Mesendoderm (in vitro differentiated cells): ENCODE results near the gene NDUFS4.
"Not testable (repeated sequence)": the region's sequence is repeated elsewhere in the genome, so short reads cannot be mapped to it uniquely, and the experiment has no call there.

Experiments used
- DNase-seq: peaks from one replicate; pipeline ENCODE4 v3.0.0; 2013
- H2AK5ac ChIP-seq: 2 replicates; pipeline ENCODE4 v1.6.1; 2013; ENCODE audit warnings: low read length, inconsistent platforms
- H2BK120ac ChIP-seq: 2 replicates; pipeline ENCODE4 v1.6.1; 2013; ENCODE audit warnings: low read depth, mild to moderate bottlenecking, low read length, moderate library complexity, mixed read lengths
- H2BK15ac ChIP-seq: replicated peaks from 2 replicates; pipeline ENCODE4 v1.6.1; 2013; ENCODE audit warnings: low read depth, mild to moderate bottlenecking, moderate library complexity
- H2BK5ac ChIP-seq: 2 replicates; pipeline ENCODE4 v1.6.1; 2013; ENCODE audit warnings: low read length, inconsistent platforms
- H3K18ac ChIP-seq: 2 replicates; pipeline ENCODE4 v1.6.1; 2013; ENCODE audit warnings: mild to moderate bottlenecking, low read length, mixed read lengths
- H3K23ac ChIP-seq: one replicate; pipeline ENCODE4 v1.6.1; 2013; ENCODE audit warnings: low read length
- H3K27ac ChIP-seq: 2 replicates; pipeline ENCODE4 v1.5.1; 2013; ENCODE audit warnings: low read depth, mild to moderate bottlenecking, inconsistent platforms, low read length, moderate library complexity
- H3K27me3 ChIP-seq: 2 replicates; pipeline ENCODE4 v1.6.1; 2013; ENCODE audit warnings: low read length, control low read depth, mild to moderate bottlenecking, inconsistent platforms; ENCODE audit not compliant: insufficient read depth, poor library complexity
- H3K36me3 ChIP-seq: 2 replicates; pipeline ENCODE4 v1.6.1; 2013; ENCODE audit warnings: low read length, inconsistent platforms; ENCODE audit not compliant: control insufficient read depth, insufficient read depth
- H3K4ac ChIP-seq: one replicate; pipeline ENCODE4 v1.6.1; 2013; ENCODE audit warnings: low read depth, mild to moderate bottlenecking, low read length, moderate library complexity
- H3K4me1 ChIP-seq: 2 replicates; pipeline ENCODE4 v1.6.1; 2013; ENCODE audit warnings: low read depth, low read length, inconsistent platforms; ENCODE audit not compliant: control insufficient read depth
- H3K4me2 ChIP-seq: 2 replicates; pipeline ENCODE4 v1.6.1; 2013; ENCODE audit warnings: low read length
- H3K4me3 ChIP-seq: 2 replicates; pipeline ENCODE4 v1.5.1; 2013; ENCODE audit warnings: mild to moderate bottlenecking, low read length
- H3K56ac ChIP-seq: one replicate; pipeline ENCODE4 v1.6.1; 2013; ENCODE audit warnings: low read length
- H3K79me1 ChIP-seq: 2 replicates; pipeline ENCODE4 v1.6.1; 2013; ENCODE audit warnings: low read length, inconsistent platforms
- H3K79me2 ChIP-seq: 2 replicates; pipeline ENCODE4 v1.6.1; 2013; ENCODE audit warnings: mild to moderate bottlenecking, low read length; ENCODE audit not compliant: control insufficient read depth, insufficient read depth
- H3K9ac ChIP-seq: 2 replicates; pipeline ENCODE4 v1.6.1; 2013; ENCODE audit warnings: low read length, inconsistent platforms
- H4K5ac ChIP-seq: one replicate; pipeline ENCODE4 v1.6.1; 2013; ENCODE audit warnings: low read length
- H4K8ac ChIP-seq: one replicate; pipeline ENCODE4 v1.6.1; 2013; ENCODE audit warnings: low read depth, mild to moderate bottlenecking, control low read depth, low read length, moderate library complexity
- WGBS: extraction: QIAGEN DNeasy Blood & Tissue Kit; methylation state at CpG from one replicate; pipeline ENCODE4 v1.1.7; 2013; ENCODE audit warnings: low lambda C conversion rate, missing lambda C conversion rate; ENCODE audit not compliant: insufficient coverage; ENCODE audit errors: extremely low coverage; 5-methylcytosine and 5-hydroxymethylcytosine counted together

Gene NDUFS4

GRCh38 chr5:53607886-53608285 is 47.4 kb downstream of the NDUFS4 start:
- no peaks in the 10 kb centered on the region for H3K27me3 ChIP-seq
- H2BK120ac ChIP-seq = no peak overlapping the region
- no peaks in the 10 kb centered on the region for H3K79me1 ChIP-seq
- no peak for DNase-seq
- H3K4me2 ChIP-seq = no peak overlapping the region
- H2BK15ac ChIP-seq = no peak overlapping the region
- H3K79me2 ChIP-seq = no peaks in the 10 kb centered on the region
- no peaks in the 10 kb centered on the region for H3K36me3 ChIP-seq
- H3K4me1 ChIP-seq = no peaks in the 10 kb centered on the region
- H4K8ac ChIP-seq = no peak overlapping the region
- H3K27ac ChIP-seq = no peak overlapping the region
- no peak overlapping the region for H2AK5ac ChIP-seq
- H3K4ac ChIP-seq = no peak overlapping the region
- H3K18ac ChIP-seq = no peak overlapping the region
- no peak overlapping the region for H4K5ac ChIP-seq
- H3K4me3 ChIP-seq = no peak overlapping the region
- H2BK5ac ChIP-seq = no peak overlapping the region
- no peak overlapping the region for H3K23ac ChIP-seq
- H3K56ac ChIP-seq = no peak overlapping the region
- WGBS = no CpG with 5 or more reads among the region's 2 CpGs
- H3K9ac ChIP-seq = no peak overlapping the region

DNA sequence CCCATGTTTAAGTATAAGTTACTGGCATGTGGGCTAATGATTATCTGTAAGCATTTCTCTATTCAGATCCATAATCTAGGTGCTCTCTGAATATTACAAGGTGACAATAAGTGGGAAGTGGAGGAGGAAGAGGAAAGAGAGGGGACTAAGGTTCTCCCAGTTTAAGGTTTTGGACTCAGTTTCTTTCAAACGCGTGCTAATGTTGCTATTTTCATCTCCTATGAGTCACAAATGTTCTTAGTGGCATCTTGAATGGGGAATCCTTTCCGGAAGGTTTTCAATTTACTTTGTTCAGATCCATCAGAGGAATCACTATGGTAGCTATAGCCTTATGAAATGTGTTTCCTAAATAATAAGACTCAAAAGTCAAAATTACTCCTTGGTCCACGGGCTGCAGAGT is 48.5 kb downstream of the NDUFS4 start:
- not testable (repeated sequence) for H4K8ac ChIP-seq
- WGBS = no CpG with 5 or more reads among the region's 4 CpGs

GRCh38 chr5:53613061-53613460 is 52.6 kb downstream of the NDUFS4 start:
- no peaks in the 10 kb centered on the region for H3K79me1 ChIP-seq
- H2BK15ac ChIP-seq = no peak overlapping the region
- no peak overlapping the region for H3K4me3 ChIP-seq
- no peak overlapping the region for H3K4me2 ChIP-seq
- no peak overlapping the region for H3K27ac ChIP-seq
- H3K56ac ChIP-seq = no peak overlapping the region
- no peaks in the 10 kb centered on the region for H3K27me3 ChIP-seq
- no peak overlapping the region for H3K4ac ChIP-seq
- H3K4me1 ChIP-seq = no peaks in the 10 kb centered on the region
- H3K36me3 ChIP-seq = no peaks in the 10 kb centered on the region
- no peak overlapping the region for H2AK5ac ChIP-seq
- no peaks in the 10 kb centered on the region for H3K79me2 ChIP-seq
- no peak overlapping the region for H3K23ac ChIP-seq
- no peak overlapping the region for H2BK5ac ChIP-seq
- no peak for DNase-seq
- no peak overlapping the region for H3K9ac ChIP-seq
- no CpG with 5 or more reads among the region's 3 CpGs for WGBS
- H3K18ac ChIP-seq = no peak overlapping the region
- H2BK120ac ChIP-seq = no peak overlapping the region
- no peak overlapping the region for H4K5ac ChIP-seq
- no peak overlapping the region for H4K8ac ChIP-seq

More for the DNA sequence above, 48.5 kb downstream of the NDUFS4 start:
- H3K27ac ChIP-seq, H3K4me1 ChIP-seq, H3K79me1 ChIP-seq, H3K4ac ChIP-seq, H3K18ac ChIP-seq, H2BK5ac ChIP-seq, H3K56ac ChIP-seq, DNase-seq, H3K9ac ChIP-seq, H2AK5ac ChIP-seq, H3K4me3 ChIP-seq, H3K27me3 ChIP-seq, H3K23ac ChIP-seq, H2BK120ac ChIP-seq, H3K79me2 ChIP-seq, H4K5ac ChIP-seq, H3K36me3 ChIP-seq, H3K4me2 ChIP-seq, H2BK15ac ChIP-seq: not testable (repeated sequence)

DNA sequence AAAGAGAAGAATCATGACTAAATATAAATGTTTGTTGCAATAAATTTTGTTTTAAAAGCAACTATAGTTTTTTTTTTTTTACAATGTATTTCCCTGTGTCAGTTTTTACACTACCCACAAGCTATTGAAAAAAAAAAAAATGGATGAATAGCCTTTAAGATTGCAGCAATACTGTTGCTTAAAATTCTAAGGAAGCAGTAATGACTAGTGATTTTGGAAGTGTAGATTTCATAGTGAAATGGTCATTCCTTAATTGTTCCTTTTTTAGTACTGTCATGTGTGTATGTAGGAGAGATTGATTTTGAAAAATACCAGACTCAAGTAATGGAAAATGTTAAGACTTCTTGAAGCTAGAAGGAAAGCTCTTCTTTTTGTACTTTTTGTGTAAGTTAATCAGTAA is 53.1 kb downstream of the NDUFS4 start:
- no peak for DNase-seq
- no peak overlapping the region for H2AK5ac ChIP-seq
- H3K27me3 ChIP-seq = no peaks in the 10 kb centered on the region
- H2BK120ac ChIP-seq = no peak overlapping the region
- H3K23ac ChIP-seq = no peak overlapping the region
- H3K56ac ChIP-seq = no peak overlapping the region
- no peaks in the 10 kb centered on the region for H3K79me1 ChIP-seq
- H3K4me3 ChIP-seq = no peak overlapping the region
- no peak overlapping the region for H3K9ac ChIP-seq
- H3K79me2 ChIP-seq = no peaks in the 10 kb centered on the region
- H3K27ac ChIP-seq = no peak overlapping the region
- no peak overlapping the region for H4K8ac ChIP-seq
- no peaks in the 10 kb centered on the region for H3K4me1 ChIP-seq
- H3K18ac ChIP-seq = no peak overlapping the region
- H3K36me3 ChIP-seq = no peaks in the 10 kb centered on the region
- no peak overlapping the region for H3K4ac ChIP-seq
- H2BK15ac ChIP-seq = no peak overlapping the region
- H3K4me2 ChIP-seq = no peak overlapping the region
- H4K5ac ChIP-seq = no peak overlapping the region
- no peak overlapping the region for H2BK5ac ChIP-seq

- Histone ChIP-seq H3K79me1 (no peaks in the 10 kb centered on the region), H3K79me2 (no peaks in the 10 kb centered on the region), H4K8ac (no peak overlapping the region), H2BK5ac (no peak overlapping the region), H3K36me3 (no peaks in the 10 kb centered on the region), H3K4me3 (no peak overlapping the region), H3K56ac (no peak overlapping the region), H3K27me3 (no peaks in the 10 kb centered on the region), H3K9ac (no peak overlapping the region), H2BK15ac (no peak overlapping the region), H2AK5ac (no peak overlapping the region), H4K5ac (no peak overlapping the region), H3K4me2 (no peak overlapping the region), H3K4me1 (no peaks in the 10 kb centered on the region), H3K27ac (no peak overlapping the region), H3K18ac (no peak overlapping the region), H3K4ac (no peak overlapping the region), H2BK120ac (no peak overlapping the region), H3K23ac (no peak overlapping the region)
- no peak for DNase-seq
- WGBS = no CpG with 5 or more reads among the region's 2 CpGs
Observed at GRCh38 chr5:53614376-53614885, 54.0 kb downstream of the NDUFS4 start.

- Histone ChIP-seq H3K4me1 (no peaks in the 10 kb centered on the region), H3K23ac (no peak overlapping the region), H3K4me2 (no peak overlapping the region), H4K8ac (no peak overlapping the region), H3K18ac (no peak overlapping the region), H2BK5ac (no peak overlapping the region), H3K79me1 (no peaks in the 10 kb centered on the region), H3K4me3 (no peak overlapping the region), H3K56ac (no peak overlapping the region), H2BK120ac (no peak overlapping the region), H3K27me3 (no peaks in the 10 kb centered on the region), H3K27ac (no peak overlapping the region), H3K9ac (no peak overlapping the region), H4K5ac (no peak overlapping the region), H2BK15ac (no peak overlapping the region), H3K4ac (no peak overlapping the region), H3K36me3 (no peaks in the 10 kb centered on the region), H2AK5ac (no peak overlapping the region), H3K79me2 (no peaks in the 10 kb centered on the region)
- peak; percentile 21 for DNase-seq
- WGBS = 100% methylated on average over 2 of the region's 3 CpGs
Observed at GRCh38 chr5:53616939-53617549, 56.6 kb downstream of the NDUFS4 start.
